WTC11 (cell line): ENCODE results near the gene MTMR4. TPM values are rescaled to one million over a fixed set of nuclear protein-coding genes. Genes with fewer than 3 reads are reported as not detected.

Source experiments
- ATAC-seq: fragments of 200-7000 bp; cut with Tn5 transposase; 2 replicates; pipeline ENCODE4 v1.10.0; 2021; ENCODE audit warnings: mild to moderate bottlenecking, moderate library complexity
- CTCF ChIA-PET: fragments of 300-600 bp; sonication (Branson Sonifier 250); formaldehyde crosslinking; loops from one replicate; lab custom pipeline; 2021; ENCODE audit warnings: antibody characterized with exemption; lab: Charles Lee
- POLR2A ChIA-PET: fragments of 350-600 bp; sonication (Branson Sonifier 250); formaldehyde crosslinking; loops from one replicate; lab custom pipeline; 2021; ENCODE audit warnings: antibody characterized with exemption; lab: Charles Lee
- DNase-seq: peaks from one replicate; pipeline ENCODE4 v3.0.0; 2021; ENCODE audit warnings: low spot score
- H3K27ac Mint-ChIP-seq: 2 replicates; pipeline ENCODE4 v1.8.0; 2021; ENCODE audit warnings: mixed read lengths
- H3K27me3 Mint-ChIP-seq: 2 replicates; pipeline ENCODE4 v1.8.0; 2021; ENCODE audit warnings: low read depth, mild to moderate bottlenecking, moderate library complexity, mixed read lengths
- H3K36me3 Mint-ChIP-seq: 2 replicates; pipeline ENCODE4 v1.8.0; 2021; ENCODE audit warnings: mixed read lengths
- H3K4me1 Mint-ChIP-seq: 2 replicates; pipeline ENCODE4 v1.8.0; 2022; ENCODE audit warnings: mixed read lengths
- H3K4me3 Mint-ChIP-seq: 2 replicates; pipeline ENCODE4 v1.8.0; 2021; ENCODE audit warnings: mild to moderate bottlenecking, moderate library complexity, mixed read lengths
- H3K9me3 Mint-ChIP-seq: 2 replicates; pipeline ENCODE4 v1.8.0; 2021; ENCODE audit warnings: mixed read lengths
- ATF2 ChIP-seq: sonication (generic); formaldehyde crosslinking; IDR thresholded peaks from 2 replicates; pipeline ENCODE4 v1.8.1; 2022; ENCODE audit warnings: low read depth, missing genetic modification reagents, borderline replicate concordance
- ATF6 ChIP-seq: sonication (generic); formaldehyde crosslinking; IDR thresholded peaks from 2 replicates; pipeline ENCODE4 v1.8.1; 2023; ENCODE audit warnings: mild to moderate bottlenecking, missing genetic modification reagents
- ESRRA ChIP-seq: sonication (generic); formaldehyde crosslinking; IDR thresholded peaks from 2 replicates; pipeline ENCODE4 v1.8.1; 2022; ENCODE audit warnings: mild to moderate bottlenecking, missing genetic modification reagents, borderline replicate concordance
- ETV6 ChIP-seq: sonication (generic); formaldehyde crosslinking; IDR thresholded peaks from 2 replicates; pipeline ENCODE4 v1.8.1; 2022; ENCODE audit warnings: mild to moderate bottlenecking, missing genetic modification reagents
- FOXP1 ChIP-seq: sonication (generic); formaldehyde crosslinking; IDR thresholded peaks from 2 replicates; pipeline ENCODE4 v1.8.0; 2022; ENCODE audit warnings: missing genetic modification reagents, mild to moderate bottlenecking, moderate library complexity, borderline replicate concordance
- HMGXB4 ChIP-seq: sonication (generic); formaldehyde crosslinking; IDR thresholded peaks from 2 replicates; pipeline ENCODE4 v1.8.1; 2023; ENCODE audit warnings: mild to moderate bottlenecking, moderate library complexity, missing genetic modification reagents
- IRF2 ChIP-seq: sonication (generic); formaldehyde crosslinking; IDR thresholded peaks from 2 replicates; pipeline ENCODE4 v1.8.0; 2022; ENCODE audit warnings: low read depth, missing genetic modification reagents, borderline replicate concordance
- MAX ChIP-seq: sonication (generic); formaldehyde crosslinking; IDR thresholded peaks from 2 replicates; pipeline ENCODE4 v1.8.0; 2022; ENCODE audit warnings: mild to moderate bottlenecking, missing genetic modification reagents
- NR2C2 ChIP-seq: sonication (generic); formaldehyde crosslinking; IDR thresholded peaks from 2 replicates; pipeline ENCODE4 v1.8.0; 2022; ENCODE audit warnings: mild to moderate bottlenecking, missing genetic modification reagents
- RORB ChIP-seq: fragments of 250-450 bp; sonication (Bioruptor Pico); IDR thresholded peaks from 2 replicates; pipeline ENCODE4 v1.9.0; 2021; ENCODE audit warnings: mild to moderate bottlenecking
- TEAD1 ChIP-seq: sonication (generic); formaldehyde crosslinking; IDR thresholded peaks from 2 replicates; pipeline ENCODE4 v1.8.0; 2022; ENCODE audit warnings: mild to moderate bottlenecking, missing genetic modification reagents
- ZMAT4 ChIP-seq: fragments of 250-450 bp; sonication (Bioruptor Pico); IDR thresholded peaks from 2 replicates; pipeline ENCODE4 v1.9.0; 2021; ENCODE audit warnings: mild to moderate bottlenecking
- ZNF281 ChIP-seq: sonication (generic); formaldehyde crosslinking; IDR thresholded peaks from 2 replicates; pipeline ENCODE4 v1.8.0; 2023; ENCODE audit warnings: mild to moderate bottlenecking, missing genetic modification reagents
- ZNF396 ChIP-seq: fragments of 250-450 bp; sonication (Bioruptor Pico); IDR thresholded peaks from 2 replicates; pipeline ENCODE4 v1.8.0; 2021; ENCODE audit warnings: mild to moderate bottlenecking, moderate library complexity, borderline replicate concordance
- total RNA-seq: library from RNA; stranded (reverse); gene quantifications from 3 replicates; pipeline ENCODE4 v1.2.3, GENCODE V29; 2021

MTMR4 gene
- total RNA-seq, 1 experiment from 2014 or later, result 30.8 TPM

- no peak for ATAC-seq
Observed at GRCh38 chr17:58517378-58517927, 3.0 kb upstream of the MTMR4 start.

GRCh38 chr17:58516644-58517377 lies 2.4 kb upstream of the MTMR4 start:
- Mint-ChIP-seq H3K4me1 (peaks cover 32% of the 10 kb centered on the region), H3K9me3 (no peaks in the 10 kb centered on the region), H3K36me3 (no peaks in the 10 kb centered on the region), H3K4me3 (peak overlapping the region; percentile 96), H3K27ac (peak overlapping the region; percentile 91), H3K27me3 (no peaks in the 10 kb centered on the region; the same call in 1 of the 2 replicates)
- ChIA-PET POLR2A (interaction anchor here (1.1 kb wide), 1 partner anchor 115 kb away, joined by 4 read pairs; no protein-coding TSS in a partner anchor), CTCF (interaction anchor here (0.6 to 2.8 kb wide), 5 partner anchors 11 to 317 kb away, joined by 4 to 23 read pairs (median 7); no protein-coding TSS in a partner anchor)
- TF ChIP-seq NR2C2 (CRISPR knock-in tag), result no peak
- no peak for TF ChIP-seq ATF2 (CRISPR knock-in tag)
- no peak for TF ChIP-seq ESRRA (CRISPR knock-in tag)
- TF ChIP-seq ATF6 (CRISPR knock-in tag), result no peak
- TF ChIP-seq RORB (CRISPR knock-in tag), result no peak
- TF ChIP-seq ZNF396 (CRISPR knock-in tag), result no peak
- no peak for DNase-seq
- ATAC-seq, result no peak

More at GRCh38 chr17:58517378-58517927, 3.0 kb upstream of the MTMR4 start:
- no peak for DNase-seq
- peak overlapping the region; percentile 96 for H3K27ac Mint-ChIP-seq
- H3K4me1 Mint-ChIP-seq, result peaks cover 32% of the 10 kb centered on the region
- H3K4me3 Mint-ChIP-seq, result peak overlapping the region; percentile 96
- no peaks in the 10 kb centered on the region; the same call in 1 of the 2 replicates for H3K27me3 Mint-ChIP-seq
- no peak for TF ChIP-seq ZMAT4
- TF ChIP-seq MAX, result 0 out of 2 replicates have a peak, but pooled peaks have one; percentile 5
- no peak for TF ChIP-seq ZNF281 (CRISPR knock-in tag)
- TF ChIP-seq ZNF396 (CRISPR knock-in tag), result no peak
- no peak for TF ChIP-seq TEAD1
- peak; percentile 57; the same call in 1 of the 2 replicates for TF ChIP-seq ETV6
- no peak for TF ChIP-seq HMGXB4 (CRISPR knock-in tag)
- peak; percentile 17; the same call in 1 of the 2 replicates for TF ChIP-seq FOXP1
- no peak for TF ChIP-seq IRF2 (CRISPR knock-in tag)
- no peaks in the 10 kb centered on the region for H3K9me3 Mint-ChIP-seq
- ChIA-PET POLR2A (interaction anchor here (1.1 kb wide), 1 partner anchor 114 kb away, joined by 4 read pairs; no protein-coding TSS in a partner anchor), CTCF (interaction anchor here (0.6 to 2.8 kb wide), 5 partner anchors 11 to 70 kb away, joined by 5 to 23 read pairs (median 9); no protein-coding TSS in a partner anchor)
- no peaks in the 10 kb centered on the region for H3K36me3 Mint-ChIP-seq
